Renal cortical epithelial cell (primary cell): Measurements from ENCODE around the gene PRR4. TPM values are rescaled to one million over a fixed set of nuclear protein-coding genes. Genes with fewer than 3 reads are reported as not detected.

Experiments
- DNase-seq: peaks from one replicate; pipeline ENCODE4 v3.0.0-alpha.2; 2011; ENCODE audit warnings: low read depth
- total RNA-seq: library from RNA; depleted of rRNA; stranded (reverse); fragments of >200 nt; gene quantifications from 2 replicates; pipeline ENCODE4 v1.2.3, GENCODE V29; 2014

Gene PRR4
- 1.4 and 2.3 TPM in 2 replicates for total RNA-seq

- no peak for DNase-seq
Observed at GRCh38 chr12:10849425-10849878, at the start of gene PRR4. PRR4 (minus strand) TSS chr12:10849475; CDS start chr12:10849437, 38 bp downstream.

- DNase-seq, result no peak
Observed at GRCh38 chr12:10896854-10897253, 47.6 kb upstream of the PRR4 start.

- DNase-seq, result no peak
Observed at GRCh38 chr12:10891937-10892336, 42.7 kb upstream of the PRR4 start.

- no peak for DNase-seq
Observed at GRCh38 chr12:10889226-10889625, 40.0 kb upstream of the PRR4 start.

- no peak for DNase-seq
Observed at GRCh38 chr12:10884086-10884725, 34.9 kb upstream of the PRR4 start, which contains the start of gene PRH1. PRH1 (minus strand) TSS chr12:10884255; CDS start chr12:10884217, 38 bp downstream.

GRCh38 chr12:10873378-10873777, 24.1 kb upstream of the PRR4 start:
- peak; percentile 22 for DNase-seq

GRCh38 chr12:10867381-10867780, 18.1 kb upstream of the PRR4 start:
- peak; percentile 84 for DNase-seq

- no peak for DNase-seq
Observed at GRCh38 chr12:10863512-10864218, 14.4 kb upstream of the PRR4 start.

- DNase-seq, result no peak
Observed at GRCh38 chr12:10861366-10861765, 12.1 kb upstream of the PRR4 start.

GRCh38 chr12:10855807-10856206, 6.5 kb upstream of the PRR4 start:
- no peak for DNase-seq

GRCh38 chr12:10853776-10854175, 4.5 kb upstream of the PRR4 start:
- DNase-seq, result no peak

- peak; percentile 1 for DNase-seq
Observed at GRCh38 chr12:10851243-10851858, 2.1 kb upstream of the PRR4 start.

GRCh38 chr12:10847744-10848143, 1.5 kb downstream of the PRR4 start:
- DNase-seq, result peak; percentile 1

- DNase-seq, result no peak
Observed at GRCh38 chr12:10842862-10843261, 6.4 kb downstream of the PRR4 start.

- no peak for DNase-seq
Observed at GRCh38 chr12:10838461-10838860, 10.8 kb downstream of the PRR4 start.

GRCh38 chr12:10829994-10830393, 19.3 kb downstream of the PRR4 start:
- peak; percentile 33 for DNase-seq

GRCh38 chr12:10826258-10826657, 23.0 kb downstream of the PRR4 start, which contains the start of gene TAS2R10:
TAS2R10 (minus strand) TSS chr12:10826358; CDS start chr12:10826269, 89 bp downstream.
- no peak for DNase-seq

- DNase-seq, result no peak
Observed at GRCh38 chr12:10824957-10825356, 24.3 kb downstream of the PRR4 start.

GRCh38 chr12:10811883-10812536, 37.3 kb downstream of the PRR4 start:
- no peak for DNase-seq

- DNase-seq, result no peak
Observed at GRCh38 chr12:10810068-10810467, 39.2 kb downstream of the PRR4 start, which contains the start of gene TAS2R9. TAS2R9 (minus strand) TSS chr12:10810168; CDS start chr12:10810075, 93 bp downstream.

GRCh38 chr12:10807186-10807585, 42.1 kb downstream of the PRR4 start, which contains the start of gene TAS2R8:
TAS2R8 (minus strand) TSS chr12:10807286; CDS start chr12:10806980, 306 bp downstream.
- DNase-seq, result no peak

- DNase-seq, result no peak
Observed at GRCh38 chr12:10802587-10802986, 46.7 kb downstream of the PRR4 start, which contains the start of gene TAS2R7. TAS2R7 (minus strand) TSS chr12:10802627; CDS start chr12:10802570, 57 bp downstream.
